ENCODE measurements around the gene ANKMY1. TPM values are rescaled to one million over a fixed set of nuclear protein-coding genes. Genes with fewer than 3 reads are reported as not detected.

The ANKMY1 gene
- total RNA-seq, 1 donor from 2014 or later, result 13.0 TPM

GRCh38 chr2:240589850-240590525 is 32.2 kb upstream of the ANKMY1 start:
- Mint-ChIP-seq H3K4me3 (no peak overlapping the region), H3K9me3 (no peaks in the 10 kb centered on the region), H3K27ac (ENCODE audit: unreplicated experiment) (no peak overlapping the region), H3K27me3 (ENCODE audit: low read depth) (no peaks in the 10 kb centered on the region), H3K4me1 (peaks cover 28% of the 10 kb centered on the region), H3K36me3 (ENCODE audit: low read depth) (no peaks in the 10 kb centered on the region)
- TF ChIP-seq CTCF (conservative IDR thresholded peaks at IDR 0.05), result no peak
- no peak for DNase-seq (ENCODE audit: low read depth, low spot score)

GRCh38 chr2:240589375-240589774 is 31.6 kb upstream of the ANKMY1 start:
- no peaks in the 10 kb centered on the region for H3K36me3 Mint-ChIP-seq (ENCODE audit: low read depth)
- no peak for TF ChIP-seq CTCF (conservative IDR thresholded peaks at IDR 0.05)
- peak overlapping the region; percentile 27 for H3K27ac Mint-ChIP-seq (ENCODE audit: unreplicated experiment)
- no peak for DNase-seq (ENCODE audit: low read depth, low spot score)
- H3K4me1 Mint-ChIP-seq, result peaks cover 34% of the 10 kb centered on the region
- no peaks in the 10 kb centered on the region for H3K9me3 Mint-ChIP-seq
- H3K27me3 Mint-ChIP-seq (ENCODE audit: low read depth), result no peaks in the 10 kb centered on the region
- no peak overlapping the region for H3K4me3 Mint-ChIP-seq

- DNase-seq (ENCODE audit: low read depth, low spot score), result no peak
- TF ChIP-seq CTCF (conservative IDR thresholded peaks at IDR 0.05), result no peak
Observed at GRCh38 chr2:240588669-240589068, 30.9 kb upstream of the ANKMY1 start.

GRCh38 chr2:240588006-240588655 is 30.3 kb upstream of the ANKMY1 start:
- Mint-ChIP-seq H3K9me3 (no peaks in the 10 kb centered on the region), H3K27ac (ENCODE audit: unreplicated experiment) (peak overlapping the region; percentile 69), H3K36me3 (ENCODE audit: low read depth) (no peaks in the 10 kb centered on the region), H3K4me1 (peaks cover 35% of the 10 kb centered on the region), H3K27me3 (ENCODE audit: low read depth) (no peaks in the 10 kb centered on the region), H3K4me3 (peak overlapping the region; percentile 96)
- no peak for TF ChIP-seq CTCF (conservative IDR thresholded peaks at IDR 0.05)
- DNase-seq (ENCODE audit: low read depth, low spot score), result no peak

More at GRCh38 chr2:240588669-240589068, 30.9 kb upstream of the ANKMY1 start:
- Mint-ChIP-seq H3K27me3 (ENCODE audit: low read depth) (no peaks in the 10 kb centered on the region), H3K4me3 (peak overlapping the region; percentile 96), H3K36me3 (ENCODE audit: low read depth) (no peaks in the 10 kb centered on the region), H3K27ac (ENCODE audit: unreplicated experiment) (no peak overlapping the region), H3K9me3 (no peaks in the 10 kb centered on the region), H3K4me1 (peaks cover 35% of the 10 kb centered on the region)

- no peaks in the 10 kb centered on the region for H3K27me3 Mint-ChIP-seq (ENCODE audit: low read depth)
- H3K27ac Mint-ChIP-seq (ENCODE audit: unreplicated experiment), result peak overlapping the region; percentile 81
- peak overlapping the region; percentile 96 for H3K4me3 Mint-ChIP-seq
- DNase-seq (ENCODE audit: low read depth, low spot score), result no peak
- H3K36me3 Mint-ChIP-seq (ENCODE audit: low read depth), result peaks cover 3% of the 10 kb centered on the region
- no peaks in the 10 kb centered on the region for H3K9me3 Mint-ChIP-seq
- peaks cover 42% of the 10 kb centered on the region for H3K4me1 Mint-ChIP-seq
- TF ChIP-seq CTCF (conservative IDR thresholded peaks at IDR 0.05), result peak; percentile 23
Observed at GRCh38 chr2:240586919-240587800, 29.4 kb upstream of the ANKMY1 start.

Measured in neural crest cell (in vitro differentiated cells).